GM15510 (cell line): ENCODE data around the gene NLRP3.

Source experiments
- POLR2A ChIP-seq: IDR thresholded peaks from 3 replicates; pipeline ENCODE4 v1.6.1; 2011; ENCODE audit warnings: borderline replicate concordance; ENCODE audit not compliant: insufficient read length; ENCODE audit errors: extremely low read depth

Gene NLRP3

DNA sequence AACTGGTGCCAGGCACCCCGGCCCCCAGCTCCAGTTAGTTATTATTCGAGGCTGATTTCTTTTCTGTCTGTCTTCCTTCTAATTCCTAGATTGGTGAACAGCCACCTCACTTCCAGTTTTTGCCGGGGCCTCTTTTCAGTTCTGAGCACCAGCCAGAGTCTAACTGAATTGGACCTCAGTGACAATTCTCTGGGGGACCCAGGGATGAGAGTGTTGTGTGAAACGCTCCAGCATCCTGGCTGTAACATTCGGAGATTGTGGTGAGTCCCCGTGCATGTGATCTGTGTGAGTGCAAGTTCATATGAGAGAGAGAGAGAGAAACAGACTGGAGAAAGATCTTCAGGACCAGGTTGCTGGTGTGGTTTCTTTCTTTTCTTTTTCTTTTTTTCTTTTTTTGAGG lies 13.5 kb downstream of the NLRP3 start:
- no peak for TF ChIP-seq POLR2A

- TF ChIP-seq POLR2A = no peak
Measured at GRCh38 chr1:247430434-247430833, 14.5 kb downstream of the NLRP3 start.

DNA sequence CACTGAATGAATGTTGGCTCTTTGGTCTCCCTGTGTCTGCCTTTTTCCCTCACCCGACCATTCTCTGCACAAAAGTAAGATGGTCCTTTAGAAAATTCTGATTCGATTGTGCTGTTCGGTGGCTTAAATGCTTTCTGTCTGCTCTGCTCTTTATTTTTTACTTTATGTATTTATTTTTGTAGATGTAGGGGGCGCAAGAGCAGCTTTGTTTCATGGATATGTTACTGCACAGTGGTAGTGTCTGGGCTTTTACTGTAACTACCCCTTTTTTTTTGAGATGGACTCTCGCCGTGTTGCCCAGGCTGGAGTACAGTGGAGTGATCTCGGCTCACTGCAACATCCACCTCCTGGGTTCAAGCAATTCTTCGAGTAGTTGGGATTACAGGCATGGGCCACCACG lies 15.7 kb downstream of the NLRP3 start:
- no peak for TF ChIP-seq POLR2A

- no peak for TF ChIP-seq POLR2A
Measured at GRCh38 chr1:247434005-247434404, 18.0 kb downstream of the NLRP3 start.

DNA sequence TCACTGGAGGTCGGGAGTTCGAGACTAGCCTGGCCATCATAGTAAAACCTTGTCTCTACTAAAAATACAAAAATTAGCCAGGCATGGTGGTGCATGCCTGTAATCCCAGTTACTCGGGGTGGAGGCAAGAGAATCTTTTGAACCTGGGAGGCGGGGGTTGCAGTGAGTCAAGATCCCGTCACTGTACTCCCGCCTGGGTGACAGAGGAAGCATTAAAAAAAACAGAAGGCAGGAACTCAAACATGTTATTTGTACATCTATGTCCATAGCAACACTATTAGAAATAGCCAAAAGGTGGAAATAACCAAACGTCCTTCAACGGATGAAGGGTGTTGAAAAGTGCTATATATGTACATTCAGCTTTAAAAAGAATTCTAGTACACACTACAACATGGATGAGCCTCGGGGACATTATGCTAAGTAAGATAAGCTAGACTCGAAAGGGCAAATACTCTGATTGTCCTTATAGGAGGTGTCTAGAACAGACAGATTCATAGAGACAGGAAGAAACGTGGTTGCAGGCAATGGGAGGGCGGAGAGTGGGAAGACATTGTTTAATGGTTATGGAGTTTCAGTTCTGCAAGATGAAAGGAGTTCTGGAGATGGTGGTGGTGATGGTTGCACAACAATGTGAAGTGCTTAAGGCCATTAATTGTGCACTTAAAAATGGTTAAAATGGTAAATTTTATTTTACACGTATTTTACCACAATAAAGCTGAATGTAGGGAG lies 19.2 kb downstream of the NLRP3 start:
- TF ChIP-seq POLR2A = no peak

DNA sequence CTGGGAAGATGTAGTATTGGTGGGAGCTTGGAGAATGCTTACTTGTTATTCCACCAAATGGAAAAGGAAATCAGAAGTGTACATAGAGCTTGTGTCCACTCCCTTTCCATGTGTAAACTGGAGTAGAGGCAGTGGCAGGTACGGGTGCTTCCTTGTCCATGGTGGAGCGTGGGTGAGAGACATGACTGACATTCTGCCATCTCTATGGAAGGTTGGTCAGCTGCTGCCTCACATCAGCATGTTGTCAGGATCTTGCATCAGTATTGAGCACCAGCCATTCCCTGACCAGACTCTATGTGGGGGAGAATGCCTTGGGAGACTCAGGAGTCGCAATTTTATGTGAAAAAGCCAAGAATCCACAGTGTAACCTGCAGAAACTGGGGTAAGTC lies 19.8 kb downstream of the NLRP3 start:
- no peak for TF ChIP-seq POLR2A

DNA sequence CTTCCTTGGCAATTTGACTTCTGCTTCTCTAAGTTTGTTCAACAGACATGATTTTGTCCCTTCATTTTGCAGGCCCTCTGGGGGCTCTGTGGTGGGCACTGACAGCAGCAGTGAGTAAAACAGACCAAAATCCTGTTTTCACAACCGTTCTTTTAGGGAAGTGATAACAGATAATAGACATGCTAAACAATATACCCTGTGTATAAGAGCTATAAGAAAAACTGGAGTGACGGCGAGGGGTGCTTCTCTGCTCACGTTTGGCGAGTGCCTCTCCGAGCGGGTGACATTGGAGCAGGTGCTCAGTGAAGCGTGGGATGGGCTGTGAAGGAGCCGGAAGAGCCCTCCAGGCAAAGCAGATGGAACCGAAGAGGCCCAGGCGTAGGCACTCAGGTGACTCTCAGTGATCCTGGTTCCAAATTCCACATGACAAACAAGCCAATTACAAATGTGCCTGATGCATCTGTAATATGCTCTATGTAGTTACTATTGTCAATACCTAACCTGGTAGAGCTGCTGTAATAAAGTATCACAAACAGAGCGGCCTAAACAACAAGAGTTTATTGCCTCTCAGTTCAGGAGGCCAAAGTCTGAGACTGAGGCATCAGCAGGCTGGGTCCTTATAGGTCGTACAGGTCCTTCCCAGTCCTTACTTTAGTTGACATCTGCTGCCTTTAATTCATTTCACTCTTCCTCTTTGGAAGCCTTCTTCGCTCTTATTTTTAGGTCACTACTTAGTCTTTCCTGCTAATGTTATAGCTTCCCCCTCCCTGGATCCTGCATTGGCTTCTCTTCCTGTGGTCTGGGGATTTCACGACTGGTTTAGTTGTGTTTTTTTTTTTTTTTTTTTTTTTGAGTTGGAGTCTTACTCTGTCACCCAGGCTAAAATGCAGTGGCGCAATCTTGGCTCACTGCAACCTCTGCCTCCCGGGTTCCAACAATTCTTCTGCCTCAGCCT lies 21.9 kb downstream of the NLRP3 start:
- TF ChIP-seq POLR2A = no peak

GRCh38 chr1:247440001-247440620 lies 24.1 kb downstream of the NLRP3 start:
- no peak for TF ChIP-seq POLR2A

- no peak for TF ChIP-seq POLR2A
Measured at GRCh38 chr1:247441606-247442005, 25.6 kb downstream of the NLRP3 start.

DNA sequence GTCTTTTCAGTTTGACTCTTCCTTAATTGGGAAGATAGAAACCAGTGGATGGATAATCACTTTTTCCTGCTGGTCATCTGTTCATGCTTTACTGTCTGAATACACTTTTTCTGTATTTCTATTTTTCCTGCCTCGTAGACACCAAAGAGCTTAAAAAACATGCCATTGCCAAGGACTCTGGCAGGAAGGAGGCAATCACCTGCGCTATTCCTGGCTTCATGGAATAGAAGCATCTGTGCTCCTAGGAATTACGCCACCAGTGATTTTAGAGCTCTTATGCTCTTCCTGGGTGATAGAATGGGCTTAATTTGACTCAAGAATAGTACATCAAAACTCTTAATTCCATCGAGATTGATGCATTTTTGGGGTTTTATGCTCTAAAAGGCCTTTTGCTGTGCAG lies 26.2 kb downstream of the NLRP3 start:
- TF ChIP-seq POLR2A = no peak

DNA sequence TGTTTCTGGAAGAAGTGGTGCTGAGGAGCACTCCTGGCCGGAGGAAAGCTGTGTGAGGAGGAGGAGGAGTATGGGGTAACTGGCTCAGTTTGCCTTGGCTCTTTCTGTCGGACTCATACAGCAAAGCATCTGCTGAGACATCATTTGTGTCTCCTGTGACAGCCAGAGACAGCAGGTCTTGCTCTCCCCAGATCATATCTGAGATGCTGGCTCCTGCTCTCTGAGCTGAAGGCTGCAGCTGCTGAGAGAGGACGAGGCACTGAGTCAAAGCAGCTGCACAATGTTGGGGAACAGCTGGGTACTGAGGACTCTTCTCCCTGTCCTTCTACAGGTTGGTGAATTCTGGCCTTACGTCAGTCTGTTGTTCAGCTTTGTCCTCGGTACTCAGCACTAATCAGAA lies 27.7 kb downstream of the NLRP3 start:
- TF ChIP-seq POLR2A = no peak

- TF ChIP-seq POLR2A = no peak
Measured at GRCh38 chr1:247444571-247444970, 28.6 kb downstream of the NLRP3 start.

DNA sequence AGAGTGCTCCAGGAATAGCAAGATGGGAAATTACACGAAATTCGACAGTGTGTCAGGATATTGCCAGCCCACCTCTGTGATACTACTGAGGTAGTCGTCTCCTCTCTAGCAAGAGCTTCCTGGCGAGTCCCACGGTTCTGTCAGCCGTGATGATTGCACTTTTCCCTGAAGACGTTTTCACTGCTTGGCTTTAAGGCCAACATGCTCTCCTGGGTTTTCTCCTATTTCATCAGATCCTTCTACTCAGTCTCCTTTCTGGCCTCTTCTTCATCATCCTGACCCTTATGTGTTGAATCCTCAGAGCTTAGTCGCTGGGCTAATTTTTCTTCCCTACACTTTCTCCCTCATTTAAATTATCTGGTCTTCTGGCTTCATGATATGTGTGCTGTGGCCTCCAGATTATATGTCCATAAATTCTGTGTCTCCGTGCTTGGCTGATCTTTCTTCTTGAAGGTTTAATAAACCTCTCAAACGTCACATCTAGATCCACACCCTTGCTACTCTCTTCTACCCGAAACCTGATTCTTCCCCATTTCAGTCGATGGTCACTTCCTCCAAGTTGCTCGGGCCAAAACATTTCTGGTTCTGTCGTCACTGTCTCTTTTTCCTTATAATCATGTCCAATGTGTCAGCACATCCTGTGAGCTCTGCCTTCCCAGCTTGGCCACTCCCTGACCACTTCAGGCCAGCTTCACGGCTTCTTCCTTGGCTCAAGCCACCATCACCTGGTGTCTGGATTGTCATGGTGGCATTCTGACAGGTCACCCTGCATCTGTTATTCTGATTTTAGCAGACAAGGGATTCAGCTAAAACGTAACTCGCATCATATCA lies 29.8 kb downstream of the NLRP3 start:
- TF ChIP-seq POLR2A = no peak

GRCh38 chr1:247447162-247447909 lies 31.4 kb downstream of the NLRP3 start:
- no peak for TF ChIP-seq POLR2A
